SIG-M5 (cell line): ENCODE results near the gene RNF150.
"Not testable (repeated sequence)": the region's sequence is repeated elsewhere in the genome, so short reads cannot be mapped to it uniquely, and the experiment has no call there.

Experiments used
- DNase-seq: peaks from one replicate; lab custom pipeline; 2025; lab: John Stamatoyannopoulos, UW

RNF150 gene

DNA sequence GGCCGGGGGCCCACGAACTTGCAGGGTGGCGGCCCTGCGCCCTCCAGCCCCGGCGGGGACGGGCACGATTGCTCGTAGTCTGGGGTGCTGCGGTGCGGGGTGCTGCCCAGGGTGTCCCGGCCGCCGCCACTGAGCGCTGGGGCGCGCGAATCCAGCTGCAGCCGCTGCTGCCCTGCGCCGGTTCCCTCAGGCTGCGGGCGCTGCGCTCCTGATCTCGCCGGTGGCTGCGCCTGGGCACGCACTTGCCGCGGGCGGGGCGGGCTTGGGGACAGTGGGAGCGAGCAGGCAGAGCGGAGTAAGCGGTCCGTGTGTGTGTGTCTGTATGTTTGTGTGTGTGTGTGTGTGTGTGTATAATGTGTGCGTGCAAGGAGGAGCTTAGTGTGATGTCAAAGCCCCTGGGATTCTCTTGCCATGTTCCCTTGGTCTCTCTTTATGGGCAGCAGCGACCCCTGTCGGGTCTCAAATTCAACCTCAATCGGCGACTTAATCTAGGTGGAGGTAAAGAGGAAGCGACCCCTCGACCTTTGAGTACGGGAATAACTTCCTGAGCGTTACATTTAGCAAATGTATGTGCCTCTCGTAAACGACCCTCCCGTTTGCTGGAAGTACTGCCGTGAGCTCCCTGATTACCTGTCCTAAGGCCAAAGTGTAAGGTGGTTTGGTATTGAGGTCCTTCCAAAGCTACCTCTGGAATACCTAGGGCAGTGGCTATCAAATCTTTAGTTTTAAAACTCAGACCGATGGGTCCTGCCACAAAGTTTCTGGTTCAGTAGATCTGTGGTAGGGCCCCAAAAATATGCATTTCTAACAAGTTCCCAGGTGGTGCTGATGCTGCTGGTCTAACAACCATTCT, at the start of gene RNF150:
Gene RNF150 (minus strand): TSS at position 324 of the 853 bp plus-strand sequence.
- peak; percentile 1 for DNase-seq

DNA sequence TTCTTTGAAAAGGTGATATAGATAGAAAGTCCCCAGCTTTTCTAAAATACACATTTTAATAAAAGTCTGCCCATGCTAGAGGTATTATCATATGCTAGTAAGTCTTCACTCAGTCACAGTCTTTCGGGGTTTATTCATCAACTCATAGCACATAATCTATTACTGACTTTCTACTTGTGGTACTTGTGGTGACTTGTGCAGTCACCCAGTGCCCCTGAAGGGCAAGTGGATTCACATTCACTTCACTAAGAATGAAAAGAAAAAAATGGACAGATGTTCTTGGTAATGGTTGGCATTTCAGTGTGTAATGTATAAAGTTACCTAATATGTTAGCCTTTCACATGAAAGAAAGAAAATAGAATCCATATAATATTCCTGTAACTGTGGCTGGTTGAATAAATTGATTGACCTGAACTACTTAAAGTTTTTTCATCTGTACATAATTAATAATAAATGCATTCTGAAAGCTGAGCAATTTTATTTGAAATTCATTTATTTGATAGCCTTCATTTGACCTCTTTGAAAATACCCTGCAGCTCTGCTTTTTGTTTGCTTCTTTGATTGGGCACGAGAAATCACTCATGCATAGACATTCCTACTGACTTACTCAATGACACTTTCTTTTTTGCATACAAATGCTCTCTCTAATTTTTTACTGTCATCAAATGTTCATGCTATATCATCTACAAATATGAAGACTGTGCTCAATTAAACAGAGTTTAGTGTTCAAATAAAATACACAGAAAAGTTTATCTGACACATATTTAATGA, 47.9 kb upstream of the RNF150 start:
- no peak for DNase-seq

DNA sequence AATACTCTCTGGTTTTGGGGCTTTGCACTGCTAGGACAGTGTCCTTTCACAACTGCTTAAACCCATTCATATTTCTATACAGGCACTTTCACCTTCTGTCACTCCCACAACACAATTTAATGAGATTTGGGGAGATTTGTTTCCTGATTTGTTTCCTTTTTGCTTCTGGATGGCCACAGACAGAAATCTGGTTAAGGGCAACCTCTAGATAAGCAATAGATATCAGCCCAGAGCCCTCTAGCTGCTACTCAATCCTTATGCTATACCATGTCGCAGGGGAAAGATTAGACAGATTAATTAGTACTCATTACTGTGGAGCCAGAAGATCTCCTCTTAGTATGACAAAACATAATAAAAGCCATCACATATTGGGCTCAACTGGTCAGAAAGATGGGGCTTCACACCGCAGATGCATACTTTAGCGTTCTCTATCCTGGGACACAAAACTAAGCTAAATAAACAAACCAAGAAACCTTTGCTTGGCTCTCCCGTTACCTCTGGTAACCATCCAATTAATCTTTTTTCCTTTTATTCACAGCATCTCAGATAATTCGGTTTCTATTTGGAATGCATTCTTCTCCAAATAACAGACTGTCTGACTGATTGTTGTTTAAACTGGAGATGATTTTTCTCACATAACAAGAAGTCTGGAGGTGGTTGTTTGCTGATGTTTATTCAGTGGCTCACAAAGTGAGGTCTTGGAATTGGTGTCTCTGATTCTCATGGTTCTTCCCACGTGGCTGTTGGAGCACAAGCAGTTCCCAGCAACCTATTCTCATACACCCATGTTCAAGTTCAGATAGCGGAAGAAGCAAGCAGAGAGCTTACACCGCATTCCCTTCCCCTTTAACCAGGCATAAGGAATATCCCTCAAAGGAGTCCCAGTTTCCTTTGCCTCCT, 46.5 kb upstream of the RNF150 start:
- no peak for DNase-seq

DNA sequence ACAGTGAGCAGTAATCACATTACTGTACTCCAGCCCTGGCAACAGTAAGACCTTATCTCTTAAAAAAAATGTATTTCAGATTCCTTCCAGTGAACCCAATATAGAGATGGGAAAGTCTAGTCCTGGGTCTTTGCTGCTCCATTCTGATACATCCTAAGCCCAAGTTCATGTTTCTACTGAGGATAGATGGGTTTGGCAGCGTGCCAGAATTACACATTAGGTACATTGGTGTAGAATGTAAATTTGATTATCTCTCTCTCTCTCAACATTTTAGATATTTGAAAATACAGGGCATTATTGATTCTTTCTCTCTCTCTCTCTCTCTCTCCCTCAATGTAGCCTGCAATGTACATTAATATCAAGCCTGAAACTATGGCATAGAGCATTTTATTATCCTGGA, 43.9 kb upstream of the RNF150 start:
- DNase-seq, result no peak

DNA sequence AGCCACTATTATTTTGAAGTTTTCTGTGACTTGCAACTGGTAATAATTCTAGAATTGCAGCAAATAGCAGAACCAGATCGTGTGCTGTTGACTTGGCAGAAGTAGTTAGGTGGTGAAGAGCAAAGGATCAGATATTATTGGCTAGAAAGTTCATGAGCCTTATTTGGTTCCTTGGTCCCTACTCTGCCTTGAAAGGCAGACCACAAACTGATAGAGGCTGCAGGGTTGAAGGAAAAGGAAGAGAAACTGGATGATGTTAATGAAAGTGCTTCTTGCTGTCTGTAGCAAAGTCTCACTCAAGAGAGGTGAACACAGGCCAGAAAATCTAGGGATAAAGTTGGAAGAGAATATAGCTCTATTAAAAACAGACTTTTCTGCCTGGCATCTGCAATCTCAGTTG, 41.2 kb upstream of the RNF150 start:
- no peak for DNase-seq

DNA sequence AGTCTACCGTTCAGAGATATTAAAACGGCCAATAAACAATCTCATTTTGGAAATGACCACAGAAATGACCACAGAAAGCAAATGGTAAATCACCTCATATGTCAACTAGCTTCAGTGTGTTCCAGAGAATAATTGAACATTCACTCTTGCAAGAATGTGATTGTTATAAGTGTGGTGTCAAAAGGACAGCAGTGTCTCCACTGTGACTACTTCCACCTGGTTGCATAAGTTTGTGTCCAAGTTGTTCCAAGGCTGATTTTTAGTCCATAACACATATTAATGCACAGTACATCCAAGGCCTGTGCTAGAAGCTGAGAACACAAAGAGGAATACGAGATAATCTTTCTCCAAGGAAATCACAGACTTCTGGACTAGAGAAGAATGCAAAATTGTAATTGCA, 37.4 kb upstream of the RNF150 start:
- no peak for DNase-seq

DNA sequence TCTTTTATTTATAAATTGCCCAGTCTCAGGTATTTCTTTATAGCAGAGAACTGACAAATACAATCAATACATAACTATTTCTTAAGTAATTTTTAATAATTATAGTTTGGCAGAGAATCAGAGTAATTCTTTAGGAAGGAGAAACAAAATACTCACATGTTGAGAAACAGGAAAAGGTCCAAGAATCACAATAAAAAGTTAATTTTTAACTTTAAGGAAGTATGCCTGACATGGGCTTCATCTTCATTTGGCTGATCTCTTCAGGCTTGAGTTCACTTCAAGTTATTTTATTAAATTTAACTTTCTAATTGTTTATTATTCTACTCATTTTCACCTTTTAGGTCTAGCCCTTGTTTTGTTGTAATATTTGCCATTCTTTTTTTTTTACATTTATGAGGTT, 36.1 kb upstream of the RNF150 start:
- no peak for DNase-seq

DNA sequence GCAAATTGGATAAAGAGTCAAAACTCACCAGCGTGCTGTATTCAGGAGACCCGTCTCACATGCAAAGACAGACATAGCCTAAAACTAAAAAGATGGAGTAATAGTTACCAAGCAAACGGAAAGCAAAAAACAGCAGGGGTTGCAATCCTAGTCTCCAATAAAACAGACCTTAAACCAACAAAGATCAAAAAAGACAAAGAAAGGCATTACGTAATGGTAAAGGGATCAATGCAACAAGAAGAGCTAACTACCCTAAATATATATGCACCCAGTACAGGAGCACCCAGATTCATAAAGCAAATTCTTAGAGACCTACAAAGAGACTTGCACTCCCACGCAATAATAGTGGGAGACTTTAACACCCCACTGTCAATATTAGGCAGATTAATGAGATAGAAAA, 31.7 kb upstream of the RNF150 start:
- DNase-seq, result not testable (repeated sequence)

DNA sequence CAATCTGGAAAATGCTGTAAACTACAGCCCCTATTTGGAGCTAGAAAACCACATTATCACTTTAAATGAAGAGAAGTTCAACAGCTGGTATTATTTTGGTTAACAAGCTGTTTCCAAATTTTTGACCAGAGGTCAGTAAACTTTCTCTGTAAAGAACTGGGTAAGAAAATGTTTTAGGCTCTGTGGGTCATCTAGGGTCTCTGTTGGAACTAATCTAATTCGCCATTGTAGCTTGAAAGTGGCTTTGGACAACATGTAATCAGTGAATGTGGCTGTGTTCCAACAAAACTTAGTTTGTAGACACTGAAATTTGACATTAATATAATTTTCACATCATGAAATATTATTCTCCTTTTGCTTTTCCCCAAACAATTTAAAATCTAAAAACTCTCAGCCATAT, 25.8 kb upstream of the RNF150 start:
- no peak for DNase-seq

DNA sequence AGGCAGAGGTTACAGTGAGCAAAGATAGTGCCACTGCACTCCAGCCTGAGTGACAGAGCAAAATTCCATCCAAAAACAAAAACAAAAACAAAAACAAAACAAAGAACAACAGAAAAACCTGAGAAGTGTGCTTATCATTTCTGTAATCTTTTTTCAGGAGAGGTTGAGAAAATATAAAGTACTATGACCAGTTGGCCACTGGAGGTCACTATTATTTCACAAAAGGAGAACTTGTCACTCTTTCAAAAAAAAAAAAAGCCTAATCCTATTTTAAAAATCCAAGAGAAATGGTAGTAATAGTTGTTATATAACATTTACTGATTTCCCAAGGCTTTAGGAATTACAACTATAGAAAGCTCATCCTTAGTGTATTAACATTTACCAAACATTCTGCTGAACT, 24.9 kb upstream of the RNF150 start:
- no peak for DNase-seq

DNA sequence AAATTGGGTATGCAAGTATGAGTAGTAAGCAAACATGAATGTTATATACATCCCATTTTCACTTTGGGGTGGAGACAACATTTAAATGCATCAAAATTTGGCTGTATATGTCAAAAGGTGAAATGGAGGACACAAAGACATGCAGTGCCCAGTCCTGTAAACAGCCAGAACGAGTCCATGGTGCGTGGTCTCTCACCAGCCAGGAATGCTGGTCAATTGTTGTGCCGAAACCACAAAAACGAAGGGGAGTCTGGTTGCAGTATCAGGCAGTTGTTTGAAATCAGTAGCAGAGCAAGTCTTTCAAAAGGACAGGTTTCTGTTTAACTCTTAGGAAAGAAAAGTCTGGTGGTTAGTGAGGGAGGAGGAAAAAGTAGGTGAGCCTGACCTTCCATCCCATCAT, 22.3 kb upstream of the RNF150 start:
- no peak for DNase-seq

DNA sequence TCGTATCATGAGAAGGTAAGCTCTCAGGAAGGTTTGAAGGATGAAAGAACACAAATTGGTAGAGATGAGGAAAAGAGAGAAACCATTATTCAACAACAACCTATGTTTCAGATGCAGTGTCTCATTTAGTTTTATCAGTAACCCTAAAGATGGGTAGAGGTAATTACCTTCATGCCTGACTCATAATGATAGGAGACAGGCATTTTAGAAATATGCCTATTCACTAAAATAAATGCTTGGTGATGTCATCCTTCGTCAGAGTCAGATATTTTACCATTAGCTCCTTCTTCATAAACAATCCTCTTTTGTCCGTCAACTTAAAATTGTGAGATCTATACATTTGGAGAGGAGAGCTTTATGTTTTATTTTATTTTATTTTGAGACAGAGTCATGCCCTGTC, 21.5 kb upstream of the RNF150 start:
- no peak for DNase-seq

DNA sequence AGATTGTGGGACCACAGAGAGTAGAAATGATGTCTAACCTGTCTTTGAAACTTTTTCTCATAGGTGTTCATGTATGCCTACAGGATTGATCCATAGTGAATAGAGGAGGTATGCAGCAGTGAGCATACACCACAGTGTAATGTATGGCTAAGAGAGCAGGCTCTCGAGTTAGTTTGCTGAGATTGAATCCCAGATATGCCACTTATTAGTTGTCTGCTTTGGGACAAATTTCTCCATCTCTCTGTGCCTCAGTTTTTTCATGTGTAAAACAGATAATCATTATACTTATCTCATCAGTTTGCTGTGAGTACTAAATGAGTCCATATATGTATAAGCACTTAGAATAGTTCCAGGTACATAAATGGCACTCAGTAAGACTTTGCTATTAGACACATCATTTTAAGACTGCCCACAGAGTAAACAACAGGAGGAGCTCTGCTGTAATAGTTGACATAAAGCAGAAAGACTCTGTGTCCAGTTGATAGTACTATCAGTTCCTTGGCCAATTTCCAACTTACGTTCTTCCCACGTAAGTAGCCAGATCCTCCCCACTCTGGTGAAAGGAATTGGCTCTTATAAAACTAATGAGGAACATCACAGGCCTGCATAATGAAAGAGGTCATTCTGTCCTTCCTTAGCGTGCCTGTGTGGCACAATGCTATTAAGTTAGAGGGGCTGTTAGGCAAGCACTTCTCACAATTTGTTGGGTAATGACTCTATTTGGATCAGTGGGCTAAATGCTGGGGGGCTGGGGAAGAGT, 20.7 kb upstream of the RNF150 start:
- no peak for DNase-seq

DNA sequence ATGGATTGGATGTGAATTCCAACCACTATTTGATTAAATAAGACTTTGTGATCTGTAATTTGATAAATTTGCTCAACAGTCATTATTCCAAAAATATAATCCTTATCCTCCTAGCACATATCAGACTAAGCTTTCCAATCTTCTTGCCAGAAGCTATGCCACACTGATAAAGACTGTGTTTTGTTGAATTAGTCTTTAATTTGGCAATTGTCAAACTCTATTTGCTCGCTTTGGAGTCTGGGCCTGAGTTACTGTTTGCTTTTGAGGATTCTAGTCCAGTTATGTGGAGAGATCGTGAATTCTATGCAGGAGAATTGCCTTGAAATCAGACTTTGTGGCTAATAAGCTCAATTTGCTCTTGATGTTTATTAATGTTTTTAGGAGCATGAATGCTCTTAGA, 10.9 kb upstream of the RNF150 start:
- DNase-seq, result no peak

DNA sequence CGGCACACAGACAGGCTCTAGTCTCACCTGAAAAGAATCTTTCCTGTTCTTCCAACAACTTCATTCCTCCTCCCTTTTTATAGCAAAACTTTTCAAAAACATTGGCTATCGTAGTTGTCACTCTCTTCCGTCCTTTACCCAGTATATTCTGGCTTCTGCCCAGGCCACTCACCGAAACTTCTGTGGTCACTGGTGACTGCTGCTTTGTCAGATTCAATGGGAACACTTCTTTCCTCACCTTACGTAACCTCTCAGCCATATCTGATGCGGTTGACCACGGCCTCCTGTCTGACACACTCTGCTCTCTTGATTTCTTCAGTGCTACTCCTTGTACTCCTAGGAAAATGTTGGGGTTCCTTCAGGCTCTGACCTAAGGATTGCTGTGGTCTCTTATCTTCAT, 9.2 kb upstream of the RNF150 start:
- DNase-seq, result no peak

DNA sequence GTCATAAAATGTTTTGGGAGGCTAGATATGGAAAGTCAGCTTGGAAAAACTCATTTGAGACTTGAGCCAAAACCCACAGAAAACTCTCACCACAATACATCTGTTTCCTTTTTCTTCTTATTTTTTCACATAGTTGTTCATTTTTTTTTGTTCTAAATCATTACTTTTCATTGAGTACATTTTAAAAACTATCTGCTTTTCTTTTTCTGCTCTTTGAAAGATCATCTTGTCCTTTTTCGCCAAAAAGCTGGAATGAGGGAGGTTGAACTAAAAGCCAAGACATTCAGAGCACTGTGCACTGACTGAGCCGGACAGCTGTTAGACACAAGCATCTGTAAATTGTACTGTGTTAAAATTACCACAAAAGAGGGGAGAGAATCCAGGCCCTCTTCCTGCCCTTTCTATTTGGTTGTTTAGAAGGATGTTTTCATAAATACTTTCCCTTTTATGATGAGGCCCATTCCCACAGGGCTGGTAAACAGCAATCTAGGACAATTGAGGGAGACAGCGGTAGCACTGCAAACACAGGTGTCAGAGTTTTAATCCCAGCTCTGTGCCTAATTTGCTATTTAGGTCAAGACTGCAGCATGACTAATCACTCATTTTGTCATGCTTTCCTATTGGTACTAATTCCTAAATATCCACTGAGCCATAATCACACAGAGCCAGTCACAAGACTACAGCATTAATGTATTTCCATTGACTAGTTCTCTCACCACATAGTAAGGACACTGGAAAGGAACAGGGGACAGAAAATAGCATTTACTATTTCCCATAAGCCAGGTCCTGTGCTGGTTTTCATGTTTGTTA, 7.3 kb upstream of the RNF150 start:
- DNase-seq, result no peak

DNA sequence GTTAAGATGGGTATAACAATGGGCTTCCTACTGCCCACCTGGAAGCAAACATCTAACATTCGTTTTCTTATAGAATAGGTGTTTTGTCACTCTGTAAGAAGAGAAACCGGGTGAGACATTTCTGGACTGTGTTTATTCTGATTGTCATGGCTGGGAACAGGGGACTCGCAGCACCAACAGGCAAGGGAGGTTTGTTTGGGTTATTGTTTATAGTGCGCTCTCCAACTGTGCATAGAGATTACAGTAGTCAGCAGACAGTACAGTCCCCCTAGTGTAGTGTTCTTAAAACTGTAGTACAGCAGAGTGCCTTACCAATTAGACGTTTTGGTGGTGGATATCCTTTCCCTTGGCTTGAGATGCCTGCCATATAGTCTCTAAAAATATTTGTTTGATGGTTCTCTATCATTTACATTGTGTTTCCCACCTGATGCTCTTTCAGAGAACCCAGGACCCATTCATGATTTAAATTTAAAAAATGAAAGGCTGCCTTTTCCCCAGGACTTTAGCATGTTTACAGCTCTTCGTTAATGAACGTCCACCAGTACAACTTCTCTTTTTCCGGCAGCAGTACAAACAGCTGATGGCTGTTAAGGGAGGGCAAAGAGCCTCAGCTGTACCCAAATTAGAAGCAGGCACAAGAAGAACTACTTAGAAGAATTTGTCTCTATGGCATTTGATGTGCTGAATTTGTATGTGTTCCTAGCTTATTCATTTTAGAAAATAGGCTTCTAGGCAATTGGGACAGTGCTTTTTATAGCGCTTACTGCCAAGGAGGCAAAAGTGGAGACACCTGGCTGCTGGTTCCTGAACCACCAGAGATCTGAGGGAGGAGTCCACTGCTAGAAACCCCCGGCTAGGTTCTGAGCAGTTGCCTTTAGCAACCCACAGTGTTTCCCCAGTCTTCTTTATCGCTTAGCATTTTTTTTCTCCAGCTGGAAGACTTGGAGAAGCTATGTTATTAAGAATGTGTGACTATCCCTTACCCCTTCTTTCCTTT, 1.0 kb upstream of the RNF150 start:
- DNase-seq, result no peak

DNA sequence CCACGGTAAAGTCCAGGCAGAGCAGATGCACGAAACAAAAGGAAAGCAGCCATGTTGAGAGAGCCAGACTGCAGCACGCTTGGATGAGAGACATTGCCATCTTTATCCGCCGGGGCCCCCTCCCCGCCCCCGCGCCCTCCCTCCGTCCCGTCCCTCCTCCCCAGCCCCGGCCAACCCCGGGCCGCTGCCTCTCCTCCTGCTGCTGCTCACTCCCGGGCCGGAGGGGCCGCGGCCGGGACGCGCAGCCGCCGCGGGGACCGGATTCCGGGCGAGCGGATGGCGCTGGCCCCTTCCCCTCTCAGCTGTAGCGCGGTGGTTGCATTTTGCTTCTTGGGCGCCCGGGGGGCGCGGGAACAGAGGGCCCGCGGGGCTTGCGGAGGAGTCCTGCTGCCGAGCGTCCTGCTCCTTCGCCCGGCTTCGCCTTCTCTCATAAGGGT, 542 bp downstream of the RNF150 start:
- DNase-seq, result no peak

DNA sequence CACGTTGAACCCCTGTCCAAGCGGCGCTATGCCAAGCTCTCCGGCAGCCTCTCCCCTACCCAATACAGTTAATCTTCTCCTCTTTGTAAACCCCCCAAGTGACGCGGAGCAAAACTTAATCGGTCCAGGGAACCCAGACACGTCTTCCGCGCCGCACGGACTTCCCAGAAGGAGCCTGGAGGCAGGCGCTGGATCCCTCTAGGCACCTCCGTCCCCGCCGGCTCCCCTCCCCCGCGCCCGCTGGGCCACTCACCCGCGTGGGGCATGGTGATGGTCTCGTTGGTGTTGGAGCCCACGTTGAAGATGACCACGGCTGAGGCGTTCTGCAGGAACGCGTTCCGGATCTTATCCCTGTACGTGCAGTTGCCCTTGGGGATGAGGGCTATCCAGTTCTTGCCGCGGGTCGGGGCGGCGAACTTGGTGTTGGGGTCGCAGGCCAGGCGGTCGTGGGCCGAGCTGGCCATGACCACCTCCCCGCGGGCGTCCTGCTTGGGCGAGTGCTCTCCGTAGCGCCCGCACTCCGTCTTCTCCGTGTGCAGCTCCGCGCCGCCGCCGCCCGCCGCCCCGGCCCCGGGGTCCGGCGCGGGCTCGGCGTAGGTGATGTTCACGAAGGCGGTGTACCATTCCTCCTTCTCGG, 1.1 kb downstream of the RNF150 start:
- no peak for DNase-seq
